HepG2 (cell line): ENCODE data around the gene S100Z. TPM values are rescaled to one million over a fixed set of nuclear protein-coding genes. Genes with fewer than 3 reads are reported as not detected.

Experiments
- ATAC-seq: fragments of 200-7000 bp; cut with Tn5 transposase; 3 replicates; pipeline ENCODE4 v1.9.1; 2020; ENCODE audit warnings: mild to moderate bottlenecking, moderate library complexity
- BruUV-seq: library from RNA; stranded (reverse); fragments of 400-500 nt; replicated peaks from 2 replicates; lab custom pipeline; 2021; lab: Mats Ljungman, UMichigan
- CTCF ChIA-PET: fragments of 300-600 bp; formaldehyde crosslinking; extraction: SDS; loops from one replicate; lab custom pipeline; 2021; ENCODE audit warnings: low total read pairs, inconsistent platforms, low intra/inter-chr PET ratio; lab: Yijun Ruan, JAX
- POLR2A ChIA-PET: fragments of 350-600 bp; sonication (Branson Sonifier 250); formaldehyde crosslinking; loops from one replicate; lab custom pipeline; 2020; ENCODE audit warnings: antibody characterized with exemption, inconsistent platforms; lab: Yijun Ruan, JAX
- DNase-seq: peaks from one replicate; pipeline ENCODE4 v3.0.0-alpha.2; 2015; ENCODE audit warnings: low spot score
- FAIRE-seq: peaks from 3 replicates; lab custom pipeline; 2011; peaks lifted over from hg19 to GRCh38; lab: Jason Lieb, UNC
- H2AFZ ChIP-seq: one replicate; pipeline ENCODE4 v1.6.1; 2011; ENCODE audit warnings: low read length, inconsistent platforms
- H3K27ac ChIP-seq: fragments of 300-600 bp; 3 replicates; pipeline ENCODE4 v1.8.0; 2011; ENCODE audit warnings: mixed run types, mild to moderate bottlenecking, mixed read lengths, low read length, inconsistent platforms; ENCODE audit not compliant: insufficient read depth; ENCODE audit errors: extremely low read length
- H3K27me3 ChIP-seq, 2 experiments: fragments of 200-600 bp in 1 of 2; 2 replicates in 1 of 2; 3 replicates in 1 of 2; pipeline versions ENCODE4 v1.6.0 to v1.8.0; 2011; ENCODE audit warnings: low read length in 2 of 2, mild to moderate bottlenecking in 2 of 2, moderate library complexity in 2 of 2, inconsistent platforms in 1 of 2; ENCODE audit not compliant: insufficient read depth in 2 of 2, control insufficient read depth in 1 of 2
- H3K36me3 ChIP-seq, 2 experiments: fragments of 200-600 bp in 1 of 2; replicated peaks in 1 of 2; 2 replicates in 1 of 2; 3 replicates in 1 of 2; pipeline versions ENCODE4 v1.5.1 to v1.8.0; 2011; ENCODE audit warnings: low read length in 2 of 2, inconsistent platforms in 1 of 2; ENCODE audit not compliant: insufficient read depth in 2 of 2, control insufficient read depth in 1 of 2
- H3K4me1 ChIP-seq: 2 replicates; pipeline ENCODE4 v1.5.1; 2012; ENCODE audit warnings: low read length, inconsistent platforms; ENCODE audit not compliant: insufficient read depth
- H3K4me2 ChIP-seq: 2 replicates; pipeline ENCODE4 v1.6.0; 2011; ENCODE audit warnings: low read depth, low read length, inconsistent platforms
- H3K4me3 ChIP-seq, 3 experiments: fragments of 200-600 bp in 1 of 3; sonication (generic), shearing (Covaris generic) in 1 of 3; replicated peaks in 1 of 3; 2 replicates each; pipeline ENCODE4 v1.5.1; 2011 to 2016; ENCODE audit warnings: low read length in 3 of 3, inconsistent platforms in 2 of 3, low read depth in 2 of 3, mild to moderate bottlenecking in 2 of 3, control low read depth in 1 of 3, mixed read lengths in 1 of 3; ENCODE audit not compliant: insufficient read depth in 1 of 3
- H3K79me2 ChIP-seq: one replicate; pipeline ENCODE4 v1.6.1; 2011; ENCODE audit warnings: low read length, inconsistent platforms; ENCODE audit not compliant: insufficient read depth
- H3K9ac ChIP-seq: 2 replicates; pipeline ENCODE4 v1.6.0; 2011; ENCODE audit warnings: mild to moderate bottlenecking, low read depth, low read length, inconsistent platforms; ENCODE audit not compliant: insufficient read depth
- H3K9me3 ChIP-seq: 2 replicates; pipeline ENCODE4 v1.5.1; 2012; ENCODE audit warnings: mild to moderate bottlenecking, low read length
- H4K20me1 ChIP-seq: 2 replicates; pipeline ENCODE4 v1.6.0; 2011; ENCODE audit warnings: inconsistent platforms, mild to moderate bottlenecking, low read length, moderate library complexity; ENCODE audit not compliant: insufficient read depth
- CHD2 ChIP-seq: IDR thresholded peaks from 2 replicates; pipeline ENCODE4 v1.6.1; 2011; ENCODE audit warnings: low read depth, low read length, improper control_type of control experiment
- GATAD2A ChIP-seq: IDR thresholded peaks from 2 replicates; pipeline ENCODE4 v1.6.1; 2016
- GTF3A ChIP-seq: sonication (generic); formaldehyde crosslinking; conservative IDR thresholded peaks from 2 replicates; pipeline ENCODE4 v1.4.0; 2020; ENCODE audit warnings: mild to moderate bottlenecking, missing genetic modification reagents
- IRF2 ChIP-seq: IDR thresholded peaks from 2 replicates; pipeline ENCODE4 v1.6.1; 2018; ENCODE audit warnings: missing genetic modification reagents, missing compliant biosample characterization
- KAT2B ChIP-seq: fragments of 150-350 bp; IDR thresholded peaks from 2 replicates; pipeline ENCODE4 v1.6.1; 2014; ENCODE audit warnings: low read depth, low read length, borderline replicate concordance
- KMT2A ChIP-seq: sonication (generic); formaldehyde crosslinking; IDR thresholded peaks from 2 replicates; pipeline ENCODE4 v1.4.0; 2020; ENCODE audit warnings: missing genetic modification reagents
- NR1H2 ChIP-seq: sonication (generic); formaldehyde crosslinking; IDR thresholded peaks from 2 replicates; pipeline ENCODE4 v1.8.1; 2022; ENCODE audit warnings: low read depth, missing genetic modification reagents, borderline replicate concordance
- PLSCR1 ChIP-seq: sonication (generic); formaldehyde crosslinking; IDR thresholded peaks from 2 replicates; pipeline ENCODE4 v1.5.0; 2020; ENCODE audit warnings: missing genetic modification reagents, mild to moderate bottlenecking, borderline replicate concordance
- SP5 ChIP-seq: IDR thresholded peaks from 2 replicates; pipeline ENCODE4 v1.6.1; 2016; ENCODE audit warnings: low read depth, borderline replicate concordance
- TBX2 ChIP-seq: sonication (generic); formaldehyde crosslinking; IDR thresholded peaks from 2 replicates; pipeline ENCODE4 v1.5.0; 2020; ENCODE audit warnings: missing genetic modification reagents, mild to moderate bottlenecking, borderline replicate concordance
- TOE1 ChIP-seq: sonication (generic); formaldehyde crosslinking; IDR thresholded peaks from 2 replicates; pipeline ENCODE4 v1.4.0; 2020; ENCODE audit warnings: mild to moderate bottlenecking, missing genetic modification reagents
- ZC3H4 ChIP-seq: sonication (generic); formaldehyde crosslinking; IDR thresholded peaks from 2 replicates; pipeline ENCODE4 v1.4.0; 2020; ENCODE audit warnings: missing genetic modification reagents, borderline replicate concordance
- ZNF235 ChIP-seq: sonication (generic); formaldehyde crosslinking; IDR thresholded peaks from 2 replicates; pipeline ENCODE4 v1.8.1; 2023; ENCODE audit warnings: mild to moderate bottlenecking, missing genetic modification reagents, borderline replicate concordance
- ZNF839 ChIP-seq: sonication (generic); formaldehyde crosslinking; IDR thresholded peaks from 2 replicates; pipeline ENCODE4 v1.4.0; 2020; ENCODE audit warnings: missing genetic modification reagents, mild to moderate bottlenecking, borderline replicate concordance
- ZNF891 ChIP-seq: sonication (generic); formaldehyde crosslinking; IDR thresholded peaks from 2 replicates; pipeline ENCODE4 v1.5.0; 2020; ENCODE audit warnings: mild to moderate bottlenecking, missing genetic modification reagents
- WGBS: methylation state at CpG from one replicate; pipeline ENCODE4 v1.1.6; 2017; ENCODE audit warnings: low lambda C conversion rate; 5-methylcytosine and 5-hydroxymethylcytosine counted together
- in situ Hi-C: cut with HindIII; loops from 2 replicates; pipeline ENCODE4 v1.10.0; 2017; ENCODE audit warnings: low pct_unique_long_range_greater_than_20kb; ENCODE audit not compliant: extremely low pct_ligation_motif_present
- intact Hi-C: fragments of 100-400 bp; cut with micrococcal nuclease; formaldehyde crosslinking; loops from one replicate; pipeline ENCODE4 v1.10.0; 2022; ENCODE audit not compliant: unreplicated experiment
- polyA plus RNA-seq, 8 experiments: library from polyadenylated mRNA; depleted of rRNA in 3 of 8; stranded (reverse) in 7 of 8; unstranded in 1 of 8; fragments of >200 nt; fragmentation: Illumina TruSeq in 4 of 8; extraction: Trizol in 4 of 8; gene quantifications; 2 replicates each; pipeline versions ENCODE4 v1.2.1 to v1.2.3, GENCODE V29; 2011 to 2016; ENCODE audit warnings: low read depth in 4 of 8, missing spikeins in 1 of 8, mixed read lengths in 1 of 8; ENCODE audit not compliant: insufficient read depth in 1 of 8
- total RNA-seq, 5 experiments: library from RNA; depleted of rRNA; stranded (reverse); fragments of >200 nt; fragmentation: Illumina TruSeq; extraction: Trizol; gene quantifications; 2 replicates each; pipeline ENCODE4 v1.2.3, GENCODE V29; 2016; ENCODE audit warnings: low read depth in 1 of 5
- TF ChIP-seq, protein P1 (sequence below): sonication (generic); formaldehyde crosslinking; IDR thresholded peaks from 2 replicates; pipeline ENCODE4 v1.4.0; 2020; ENCODE audit warnings: missing genetic modification reagents, borderline replicate concordance

Gene S100Z
- total and polyA plus RNA-seq, 2 of the 13 experiments (the other 11 are each of a cell fraction or from before 2014, with no cell fraction given): 0.22 TPM; not detected in 1

DNA sequence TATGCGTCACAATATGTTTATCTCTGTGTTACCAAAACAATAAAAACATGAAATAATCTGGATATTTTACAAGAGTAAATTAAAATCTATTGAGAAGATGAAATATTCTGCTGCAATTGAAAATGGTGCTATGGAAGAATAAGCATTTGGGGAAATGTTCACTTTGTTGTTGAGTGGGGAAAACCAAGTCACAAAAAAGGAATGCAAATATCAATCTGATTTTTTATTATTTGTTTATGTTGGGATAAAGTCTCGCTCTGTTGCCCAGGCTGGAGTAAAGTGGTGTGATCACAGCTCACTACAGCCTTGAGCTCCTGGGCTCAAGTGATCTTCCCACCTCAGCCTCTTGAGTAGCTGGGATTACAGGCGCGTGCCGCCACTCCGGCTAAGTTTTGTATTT is 39.6 kb upstream of the S100Z start:
- CTCF ChIA-PET: no interaction called here
- H3K9me3 ChIP-seq: no peaks in the 10 kb centered on the region
- no peak overlapping the region for H2AFZ ChIP-seq
- FAIRE-seq (no peak), DNase-seq (no peak), ATAC-seq (no peak)
- WGBS: 95% methylated on average over 6 of the region's 6 CpGs
- no peaks in the 10 kb centered on the region for H4K20me1 ChIP-seq
- H3K36me3 ChIP-seq: no peaks in the 10 kb centered on the region
- H3K4me1 ChIP-seq: peaks cover 18% of the 10 kb centered on the region
- intact Hi-C loops (no loop called here), in situ Hi-C loops (no loop called here)
- H3K4me2 ChIP-seq: no peak overlapping the region
- no peaks in the 10 kb centered on the region for H3K79me2 ChIP-seq
- H3K9ac ChIP-seq: no peak overlapping the region
- POLR2A ChIA-PET: no interaction called here
- no peak overlapping the region for H3K4me3 ChIP-seq
- H3K27ac ChIP-seq: no peak overlapping the region
- BruUV-seq: no TSS peak
- H3K27me3 ChIP-seq: peaks cover 2 to 4% of the 10 kb centered on the region in 2 experiments; a peak in 1 of 5 replicates
- no peak for TF ChIP-seq IRF2
- no peak for TF ChIP-seq PLSCR1 (CRISPR knock-in tag)
- TF ChIP-seq CHD2: no peak
- no peak for TF ChIP-seq NR1H2
- TF ChIP-seq TBX2 (CRISPR knock-in tag): no peak
- no peak for TF ChIP-seq KAT2B
- TF ChIP-seq ZNF839 (CRISPR knock-in tag): no peak
- TF ChIP-seq KMT2A (CRISPR knock-in tag): no peak
- no peak for TF ChIP-seq ZC3H4 (CRISPR knock-in tag)
- TF ChIP-seq ZNF235: no peak
- no peak for TF ChIP-seq GATAD2A (CRISPR knock-in tag)
- TF ChIP-seq ZNF891 (CRISPR knock-in tag): no peak
- TF ChIP-seq TOE1: no peak
- TF ChIP-seq, protein P1, sequence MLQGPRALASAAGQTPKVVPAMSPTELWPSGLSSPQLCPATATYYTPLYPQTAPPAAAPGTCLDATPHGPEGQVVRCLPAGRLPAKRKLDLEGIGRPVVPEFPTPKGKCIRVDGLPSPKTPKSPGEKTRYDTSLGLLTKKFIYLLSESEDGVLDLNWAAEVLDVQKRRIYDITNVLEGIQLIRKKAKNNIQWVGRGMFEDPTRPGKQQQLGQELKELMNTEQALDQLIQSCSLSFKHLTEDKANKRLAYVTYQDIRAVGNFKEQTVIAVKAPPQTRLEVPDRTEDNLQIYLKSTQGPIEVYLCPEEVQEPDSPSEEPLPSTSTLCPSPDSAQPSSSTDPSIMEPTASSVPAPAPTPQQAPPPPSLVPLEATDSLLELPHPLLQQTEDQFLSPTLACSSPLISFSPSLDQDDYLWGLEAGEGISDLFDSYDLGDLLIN (CRISPR knock-in tag): no peak
- no peak for TF ChIP-seq SP5 (CRISPR knock-in tag)
- no peak for TF ChIP-seq GTF3A
